ENCODE results near the gene ZFP36.
A peak's percentile ranks its signal among the peaks of the same experiment; 100 is the strongest.

The ZFP36 gene

DNA sequence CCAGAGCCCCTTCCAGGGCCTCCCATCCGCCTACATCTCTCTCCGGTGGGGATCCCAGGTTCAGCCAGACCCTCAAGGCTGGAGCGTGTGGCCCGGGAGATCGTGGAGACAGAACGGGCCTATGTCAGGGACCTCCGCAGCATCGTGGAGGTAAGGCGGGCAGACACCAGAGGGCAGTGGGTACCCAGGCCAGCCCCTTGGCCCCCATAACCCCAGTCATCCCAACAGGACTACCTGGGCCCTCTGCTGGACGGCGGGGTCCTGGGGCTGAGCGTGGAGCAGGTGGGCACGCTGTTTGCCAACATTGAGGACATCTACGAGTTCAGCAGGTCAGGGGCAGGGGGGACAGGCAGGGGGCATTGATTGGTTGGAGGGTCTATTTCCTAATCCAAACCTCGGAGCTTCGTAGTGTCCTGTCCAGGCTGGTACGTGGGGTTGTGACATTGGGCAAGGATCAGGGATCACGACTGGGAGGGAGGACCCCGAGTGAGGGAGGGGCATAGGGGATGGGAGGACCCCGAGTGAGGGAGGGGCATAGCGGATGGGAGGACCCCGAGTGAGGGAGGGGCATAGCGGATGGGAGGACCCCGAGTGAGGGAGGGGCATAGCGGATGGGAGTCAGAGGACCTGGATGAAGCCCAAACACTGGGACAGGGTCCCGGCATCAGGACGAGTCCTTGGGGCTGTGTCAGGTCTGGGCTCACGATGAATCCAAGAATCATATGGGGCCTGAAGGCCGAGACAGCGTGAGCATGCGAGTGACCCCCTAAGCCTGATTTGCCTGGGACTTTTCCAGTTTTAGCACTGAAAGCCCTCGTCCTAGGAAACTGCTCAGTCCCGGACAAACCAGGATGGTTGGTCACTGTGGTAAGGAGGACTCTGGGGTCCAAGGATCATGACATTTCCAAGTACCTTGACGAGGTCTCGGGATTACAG lies 8.7 kb downstream of the ZFP36 start:
- Histone ChIP-seq H3K9ac (ENCODE audit: low read depth, low read length) (no peak overlapping the region), H3K4me1 (ENCODE audit: insufficient read depth, low read length) (peaks cover 19% of the 10 kb centered on the region), H3K27ac (ENCODE audit: low read depth, low read length) (no peak overlapping the region), H3K4me3 (ENCODE audit: low read length) (0 out of 2 replicates have a peak overlapping the region, but pooled peaks have one; percentile 99), H3K9me3 (ENCODE audit: insufficient read depth, low read depth, low read length) (no peaks in the 10 kb centered on the region), H3K36me3 (ENCODE audit: insufficient read depth, low read length) (peaks cover 40% of the 10 kb centered on the region), H3K27me3 (ENCODE audit: insufficient read depth, low read length) (no peaks in the 10 kb centered on the region)
- WGBS = 79% methylated on average over 35 of the region's 35 CpGs

DNA sequence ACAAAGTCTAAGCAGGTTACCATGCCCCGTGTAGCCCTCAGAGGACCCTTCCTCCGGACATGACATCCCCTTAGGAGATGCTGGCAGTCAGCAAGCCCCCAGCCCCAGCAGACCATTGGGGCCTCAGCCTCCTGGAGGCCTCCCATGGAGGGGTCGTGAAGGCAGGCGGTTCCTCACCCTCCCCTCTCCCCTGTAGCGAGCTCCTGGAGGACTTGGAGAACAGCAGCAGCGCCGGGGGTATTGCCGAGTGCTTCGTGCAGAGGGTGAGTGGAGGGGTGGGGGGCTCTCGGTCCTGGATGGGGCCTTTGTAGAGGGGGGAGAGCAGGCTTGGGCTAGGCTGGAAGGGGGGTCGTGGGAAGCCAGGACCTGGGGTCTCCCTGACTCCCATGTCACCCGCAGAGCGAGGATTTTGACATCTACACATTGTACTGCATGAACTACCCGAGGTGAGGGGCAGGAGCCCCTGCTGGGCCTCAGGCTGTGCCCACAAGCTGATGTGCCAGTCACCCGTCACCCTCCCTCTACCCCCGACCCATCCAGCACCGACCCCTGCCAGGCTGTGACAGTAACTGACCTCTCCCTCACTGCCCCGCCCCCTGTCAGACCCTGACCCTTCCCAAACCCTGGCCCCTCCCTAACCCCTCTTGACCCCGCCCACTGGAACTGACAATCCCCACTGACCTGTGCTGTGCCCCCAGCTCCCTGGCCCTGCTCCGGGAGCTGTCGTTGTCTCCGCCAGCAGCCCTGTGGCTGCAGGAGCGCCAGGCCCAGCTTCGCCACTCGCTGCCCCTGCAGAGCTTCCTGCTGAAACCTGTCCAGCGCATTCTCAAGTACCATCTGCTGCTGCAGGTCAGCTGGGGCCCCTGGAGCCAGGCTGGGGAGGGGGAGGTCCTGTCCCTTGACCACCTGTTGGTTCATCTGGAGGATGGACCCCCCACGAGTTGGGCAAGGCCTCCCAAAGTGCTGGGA lies 9.8 kb downstream of the ZFP36 start:
- Histone ChIP-seq H3K4me1 (ENCODE audit: insufficient read depth, low read length) (peaks cover 9% of the 10 kb centered on the region), H3K27me3 (ENCODE audit: insufficient read depth, low read length) (no peaks in the 10 kb centered on the region), H3K9ac (ENCODE audit: low read depth, low read length) (no peak overlapping the region), H3K9me3 (ENCODE audit: insufficient read depth, low read depth, low read length) (no peaks in the 10 kb centered on the region), H3K27ac (ENCODE audit: low read depth, low read length) (no peak overlapping the region), H3K36me3 (ENCODE audit: insufficient read depth, low read length) (peaks cover 51% of the 10 kb centered on the region), H3K4me3 (ENCODE audit: low read length) (no peak overlapping the region)
- 88% methylated on average over 27 of the region's 27 CpGs for WGBS

DNA sequence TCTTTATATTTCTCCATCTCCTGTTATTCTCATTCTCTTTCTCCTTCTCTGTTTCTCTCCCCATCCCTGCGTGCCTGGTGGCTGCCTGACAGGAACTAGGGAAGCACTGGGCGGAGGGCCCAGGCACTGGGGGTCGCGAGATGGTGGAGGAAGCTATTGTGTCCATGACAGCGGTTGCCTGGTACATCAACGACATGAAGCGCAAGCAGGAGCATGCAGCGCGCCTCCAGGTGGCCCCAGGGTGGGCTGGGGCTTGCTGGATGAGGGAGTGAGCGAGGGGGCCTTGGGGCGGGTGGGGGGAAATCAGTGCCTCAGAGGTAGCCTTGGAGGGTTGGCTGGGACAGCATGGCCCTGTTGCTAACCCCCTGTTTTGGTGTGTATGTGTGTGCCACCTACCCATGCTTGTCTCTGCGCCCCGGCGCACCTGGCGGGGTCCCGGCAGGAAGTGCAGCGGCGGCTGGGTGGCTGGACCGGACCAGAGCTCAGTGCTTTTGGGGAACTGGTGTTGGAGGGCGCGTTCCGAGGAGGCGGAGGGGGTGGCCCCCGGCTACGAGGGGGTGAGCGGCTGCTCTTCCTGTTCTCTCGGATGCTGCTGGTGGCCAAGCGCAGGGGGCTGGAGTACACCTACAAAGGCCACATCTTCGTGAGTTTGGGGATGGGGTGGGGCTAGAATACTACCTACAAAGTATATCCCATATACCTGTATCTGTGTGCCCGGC lies 11.0 kb downstream of the ZFP36 start:
- Histone ChIP-seq H3K4me1 (ENCODE audit: insufficient read depth, low read length) (0 out of 2 replicates have a peak, but pooled peaks cover 6% of the 10 kb centered on the region), H3K9me3 (ENCODE audit: insufficient read depth, low read depth, low read length) (no peaks in the 10 kb centered on the region), H3K27me3 (ENCODE audit: insufficient read depth, low read length) (no peaks in the 10 kb centered on the region), H3K9ac (ENCODE audit: low read depth, low read length) (no peak overlapping the region), H3K36me3 (ENCODE audit: insufficient read depth, low read length) (peaks cover 60% of the 10 kb centered on the region), H3K27ac (ENCODE audit: low read depth, low read length) (no peak overlapping the region), H3K4me3 (ENCODE audit: low read length) (no peak overlapping the region)
- 95% methylated on average over 29 of the region's 30 CpGs for WGBS

DNA sequence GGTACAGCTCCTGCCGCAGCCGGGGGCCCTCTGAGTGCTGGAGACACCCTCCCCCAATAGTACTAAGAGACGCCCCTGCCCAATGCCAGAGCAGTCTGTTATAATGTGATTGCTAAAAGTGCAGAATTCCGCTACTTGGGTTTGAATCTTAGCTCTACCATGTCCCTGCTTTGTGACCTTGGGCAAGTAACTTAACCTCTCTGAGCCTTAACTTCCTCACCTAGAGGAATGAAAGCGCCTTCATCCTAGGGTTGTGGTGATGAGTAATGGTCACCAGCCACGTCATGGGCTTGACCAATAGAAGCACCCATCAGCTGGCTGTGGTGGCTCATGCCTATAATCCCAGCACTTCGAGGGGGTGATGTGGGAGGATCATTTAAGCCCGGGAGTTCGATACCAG lies 12.4 kb downstream of the ZFP36 start:
- 90% methylated on average over 9 of the region's 9 CpGs for WGBS
- H3K27ac ChIP-seq (ENCODE audit: low read depth, low read length) = no peak overlapping the region
- no peaks in the 10 kb centered on the region for H3K27me3 ChIP-seq (ENCODE audit: insufficient read depth, low read length)
- H3K9me3 ChIP-seq (ENCODE audit: insufficient read depth, low read depth, low read length) = no peaks in the 10 kb centered on the region
- peaks cover 74% of the 10 kb centered on the region for H3K36me3 ChIP-seq (ENCODE audit: insufficient read depth, low read length)
- H3K4me3 ChIP-seq (ENCODE audit: low read length) = no peak overlapping the region
- H3K4me1 ChIP-seq (ENCODE audit: insufficient read depth, low read length) = 0 out of 2 replicates have a peak, but pooled peaks cover 6% of the 10 kb centered on the region
- H3K9ac ChIP-seq (ENCODE audit: low read depth, low read length) = no peak overlapping the region

DNA sequence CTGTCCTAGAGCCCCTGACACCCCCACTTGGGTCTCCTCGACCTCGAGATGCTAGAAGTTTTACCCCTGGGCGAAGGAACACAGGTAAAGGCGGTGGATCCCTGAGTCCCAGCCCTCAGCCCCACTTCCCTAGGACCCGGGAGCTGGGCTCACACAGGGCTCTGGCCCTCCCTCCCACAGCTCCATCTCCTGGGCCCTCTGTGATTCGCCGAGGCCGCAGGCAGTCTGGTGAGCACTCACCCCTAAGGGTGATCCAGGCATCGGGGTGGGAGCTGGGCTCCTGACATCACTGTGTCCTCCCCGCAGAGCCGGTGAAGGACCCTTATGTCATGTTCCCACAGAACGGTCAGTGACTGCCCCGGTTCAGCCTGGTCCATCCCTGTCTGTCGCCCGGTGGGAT lies 14.1 kb downstream of the ZFP36 start:
- WGBS = 96% methylated on average over 15 of the region's 15 CpGs
- Histone ChIP-seq H3K4me3 (ENCODE audit: low read length) (no peak overlapping the region), H3K36me3 (ENCODE audit: insufficient read depth, low read length) (peaks cover 87% of the 10 kb centered on the region)

DNA sequence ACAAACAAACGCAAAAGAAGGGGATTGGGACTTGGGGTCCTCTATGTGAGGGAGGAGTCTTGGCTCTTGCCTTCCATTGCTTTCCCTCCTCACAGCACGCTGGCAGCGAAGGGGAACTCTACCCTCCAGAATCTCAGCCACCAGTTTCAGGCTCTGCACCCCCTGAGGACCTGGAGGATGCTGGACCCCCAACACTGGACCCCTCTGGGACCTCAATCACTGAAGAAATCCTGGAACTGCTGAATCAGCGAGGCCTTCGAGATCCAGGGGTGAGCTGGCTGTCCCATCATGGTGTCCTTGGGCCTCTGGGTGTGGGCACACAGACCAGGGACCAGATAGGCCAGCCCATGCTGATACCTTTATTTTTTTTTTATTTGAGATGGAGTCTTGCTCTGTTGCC lies 15.4 kb downstream of the ZFP36 start:
- peaks cover 77% of the 10 kb centered on the region for H3K36me3 ChIP-seq (ENCODE audit: insufficient read depth, low read length)
- no peak overlapping the region for H3K9ac ChIP-seq (ENCODE audit: low read depth, low read length)
- H3K4me3 ChIP-seq (ENCODE audit: low read length) = no peak overlapping the region
- no peaks in the 10 kb centered on the region for H3K9me3 ChIP-seq (ENCODE audit: insufficient read depth, low read depth, low read length)
- H3K4me1 ChIP-seq (ENCODE audit: insufficient read depth, low read length) = peaks cover 3% of the 10 kb centered on the region; the same call in 1 of the 2 replicates
- 96% methylated on average over 5 of the region's 5 CpGs for WGBS
- H3K27me3 ChIP-seq (ENCODE audit: insufficient read depth, low read length) = no peaks in the 10 kb centered on the region
- H3K27ac ChIP-seq (ENCODE audit: low read depth, low read length) = no peak overlapping the region

More for the DNA sequence above, 14.1 kb downstream of the ZFP36 start:
- H3K4me1 ChIP-seq (ENCODE audit: insufficient read depth, low read length) = no peaks in the 10 kb centered on the region
- no peaks in the 10 kb centered on the region for H3K27me3 ChIP-seq (ENCODE audit: insufficient read depth, low read length)
- no peak overlapping the region for H3K9ac ChIP-seq (ENCODE audit: low read depth, low read length)
- no peak overlapping the region for H3K27ac ChIP-seq (ENCODE audit: low read depth, low read length)
- H3K9me3 ChIP-seq (ENCODE audit: insufficient read depth, low read depth, low read length) = no peaks in the 10 kb centered on the region

DNA sequence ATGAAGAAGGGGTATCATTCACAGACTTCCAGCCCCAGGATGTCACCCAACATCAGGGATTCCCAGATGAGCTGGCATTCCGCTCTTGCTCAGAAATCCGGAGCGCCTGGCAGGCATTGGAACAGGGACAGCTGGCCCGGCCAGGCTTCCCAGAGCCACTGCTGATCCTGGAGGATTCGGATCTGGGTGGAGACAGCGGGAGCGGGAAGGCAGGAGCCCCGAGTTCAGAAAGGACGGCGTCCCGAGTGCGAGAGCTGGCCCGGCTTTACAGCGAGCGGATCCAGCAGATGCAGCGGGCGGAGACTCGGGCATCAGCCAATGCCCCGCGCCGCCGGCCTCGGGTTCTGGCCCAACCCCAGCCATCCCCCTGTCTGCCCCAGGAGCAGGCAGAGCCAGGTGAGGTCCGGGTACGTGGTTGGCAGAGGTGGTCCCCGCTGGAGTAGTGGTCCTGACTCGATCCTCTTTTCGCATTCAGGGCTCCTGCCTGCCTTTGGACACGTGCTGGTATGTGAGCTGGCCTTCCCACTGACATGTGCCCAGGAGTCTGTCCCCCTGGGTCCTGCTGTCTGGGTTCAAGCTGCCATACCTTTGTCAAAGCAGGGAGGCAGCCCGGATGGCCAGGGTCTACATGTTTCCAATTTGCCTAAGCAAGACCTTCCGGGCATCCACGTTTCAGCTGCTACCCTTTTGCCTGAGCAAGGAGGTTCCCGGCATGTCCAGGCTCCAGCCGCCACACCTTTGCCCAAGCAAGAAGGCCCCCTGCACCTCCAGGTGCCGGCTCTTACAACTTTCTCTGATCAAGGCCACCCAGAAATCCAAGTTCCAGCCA lies 16.8 kb downstream of the ZFP36 start:
- Histone ChIP-seq H3K9me3 (ENCODE audit: insufficient read depth, low read depth, low read length) (no peaks in the 10 kb centered on the region), H3K27ac (ENCODE audit: low read depth, low read length) (no peak overlapping the region), H3K27me3 (ENCODE audit: insufficient read depth, low read length) (no peaks in the 10 kb centered on the region), H3K4me1 (ENCODE audit: insufficient read depth, low read length) (peaks cover 13% of the 10 kb centered on the region), H3K36me3 (ENCODE audit: insufficient read depth, low read length) (peaks cover 65% of the 10 kb centered on the region), H3K4me3 (ENCODE audit: low read length) (no peak overlapping the region), H3K9ac (ENCODE audit: low read depth, low read length) (no peak overlapping the region)
- WGBS = 94% methylated on average over 35 of the region's 35 CpGs

DNA sequence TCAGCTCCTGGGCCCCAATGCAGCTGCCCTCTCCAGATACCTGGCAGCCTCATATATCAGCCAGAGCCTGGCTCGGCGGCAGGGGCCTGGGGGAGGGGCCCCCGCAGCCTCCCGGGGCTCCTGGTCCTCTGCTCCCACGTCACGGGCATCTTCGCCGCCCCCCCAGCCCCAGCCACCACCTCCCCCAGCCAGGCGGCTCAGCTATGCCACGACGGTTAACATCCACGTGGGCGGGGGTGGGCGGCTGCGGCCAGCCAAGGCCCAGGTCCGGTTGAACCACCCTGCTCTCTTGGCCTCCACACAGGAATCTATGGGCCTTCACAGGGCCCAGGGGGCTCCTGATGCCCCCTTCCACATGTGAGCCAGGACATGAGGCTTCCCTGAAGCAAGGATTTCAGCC lies 18.3 kb downstream of the ZFP36 start:
- H3K4me1 ChIP-seq (ENCODE audit: insufficient read depth, low read length) = peaks cover 19% of the 10 kb centered on the region
- H3K9ac ChIP-seq (ENCODE audit: low read depth, low read length) = no peak overlapping the region
- peaks cover 54% of the 10 kb centered on the region for H3K36me3 ChIP-seq (ENCODE audit: insufficient read depth, low read length)
- no peaks in the 10 kb centered on the region for H3K9me3 ChIP-seq (ENCODE audit: insufficient read depth, low read depth, low read length)
- H3K4me3 ChIP-seq (ENCODE audit: low read length) = no peak overlapping the region
- 92% methylated on average over 16 of the region's 16 CpGs for WGBS
- no peak overlapping the region for H3K27ac ChIP-seq (ENCODE audit: low read depth, low read length)
- H3K27me3 ChIP-seq (ENCODE audit: insufficient read depth, low read length) = no peaks in the 10 kb centered on the region

DNA sequence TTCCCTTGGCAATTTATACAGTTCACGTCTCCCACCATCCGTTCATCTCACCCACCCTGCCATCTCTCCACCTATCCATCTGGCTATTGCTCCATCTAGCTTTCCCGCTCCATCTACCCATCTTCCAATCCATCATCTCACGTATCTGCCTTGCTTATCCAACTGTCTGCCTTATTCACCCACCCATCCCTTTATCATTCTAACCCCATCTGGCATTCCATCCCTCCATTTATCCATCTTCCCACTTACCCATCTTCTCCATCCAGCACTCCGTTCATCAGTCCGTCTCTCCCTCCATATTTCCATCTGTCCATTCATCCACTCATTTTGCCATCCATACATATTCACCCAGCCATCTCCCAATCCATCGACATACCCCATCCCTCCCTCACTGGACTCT lies 19.1 kb downstream of the ZFP36 start:
- Histone ChIP-seq H3K27me3 (ENCODE audit: insufficient read depth, low read length) (no peaks in the 10 kb centered on the region), H3K4me3 (ENCODE audit: low read length) (no peak overlapping the region), H3K27ac (ENCODE audit: low read depth, low read length) (no peak overlapping the region), H3K36me3 (ENCODE audit: insufficient read depth, low read length) (peaks cover 46% of the 10 kb centered on the region), H3K9me3 (ENCODE audit: insufficient read depth, low read depth, low read length) (no peaks in the 10 kb centered on the region), H3K4me1 (ENCODE audit: insufficient read depth, low read length) (peaks cover 23% of the 10 kb centered on the region), H3K9ac (ENCODE audit: low read depth, low read length) (no peak overlapping the region)
- 95% methylated on average over 7 of the region's 7 CpGs for WGBS

DNA sequence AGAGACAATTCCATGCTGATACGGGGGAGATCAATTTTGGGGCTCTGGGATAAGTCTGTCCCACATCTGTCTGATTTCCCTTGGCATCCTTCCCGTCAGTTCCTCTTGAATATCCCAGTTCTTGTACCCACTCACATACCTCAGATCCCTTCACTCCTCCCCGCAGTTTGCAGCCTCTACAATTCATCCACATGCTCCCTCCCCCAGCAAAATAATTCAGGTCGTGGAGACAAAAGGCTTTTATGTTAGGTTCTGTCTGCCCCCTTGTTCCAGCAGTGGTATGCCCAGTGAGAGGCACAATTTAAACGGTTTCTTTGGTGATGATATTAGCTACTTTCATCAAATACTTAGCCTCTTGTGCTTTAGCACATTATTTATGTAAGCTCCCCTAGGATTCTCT lies 19.5 kb downstream of the ZFP36 start:
- Histone ChIP-seq H3K4me1 (ENCODE audit: insufficient read depth, low read length) (peaks cover 27% of the 10 kb centered on the region), H3K27ac (ENCODE audit: low read depth, low read length) (peak overlapping the region; percentile 34; the same call in 1 of the 2 replicates), H3K9ac (ENCODE audit: low read depth, low read length) (no peak overlapping the region), H3K4me3 (ENCODE audit: low read length) (no peak overlapping the region), H3K27me3 (ENCODE audit: insufficient read depth, low read length) (no peaks in the 10 kb centered on the region), H3K36me3 (ENCODE audit: insufficient read depth, low read length) (peaks cover 42% of the 10 kb centered on the region), H3K9me3 (ENCODE audit: insufficient read depth, low read depth, low read length) (no peaks in the 10 kb centered on the region)
- WGBS = 83% methylated on average over 5 of the region's 5 CpGs
